Measurements from ENCODE around the gene RNF144A. TPM values are rescaled to one million over a fixed set of nuclear protein-coding genes. Genes with fewer than 3 reads are reported as not detected.

The RNF144A gene
- total and polyA plus RNA-seq, 2 of the 13 experiments (the other 11 are each of a cell fraction or from before 2014, with no cell fraction given), result 13.9 to 16.5 TPM

GRCh38 chr2:7031547-7032245, 114.5 kb downstream of the RNF144A start (continued):
- peak; percentile 92 for TF ChIP-seq ZNF687 (CRISPR knock-in tag; IDR thresholded peaks at IDR 0.05)
- peak; percentile 78 for TF ChIP-seq TBL1XR1 (IDR thresholded peaks at IDR 0.05; ENCODE audit: borderline replicate concordance, low read length, partially characterized antibody)
- TF ChIP-seq PITX1 (CRISPR knock-in tag; IDR thresholded peaks at IDR 0.05), result peak; percentile 74; the same call in 1 of the 2 replicates
- no peak for TF ChIP-seq LCORL (IDR thresholded peaks at IDR 0.05)
- TF ChIP-seq LCORL (CRISPR knock-in tag; IDR thresholded peaks at IDR 0.05), result peak; percentile 77
- peak; percentile 88 for TF ChIP-seq SOX5 (CRISPR knock-in tag; IDR thresholded peaks at IDR 0.05; ENCODE audit: borderline replicate concordance)
- no peak for TF ChIP-seq NR2F6 (IDR thresholded peaks at IDR 0.05)
- TF ChIP-seq NR2F6 (CRISPR knock-in tag; IDR thresholded peaks at IDR 0.05), result peak; percentile 91
- no peak for TF ChIP-seq ZSCAN30 (CRISPR knock-in tag; IDR thresholded peaks at IDR 0.05)
- TF ChIP-seq FOSL2 (CRISPR knock-in tag; IDR thresholded peaks at IDR 0.05), result peak; percentile 94
- peak; percentile 50; the same call in 1 of the 2 replicates for TF ChIP-seq NR2C2 (CRISPR knock-in tag; IDR thresholded peaks at IDR 0.05; ENCODE audit: borderline replicate concordance)
- peak; percentile 86 for TF ChIP-seq ZNF792 (CRISPR knock-in tag; IDR thresholded peaks at IDR 0.05)
- peak; percentile 95 for TF ChIP-seq KDM4B (CRISPR knock-in tag; IDR thresholded peaks at IDR 0.05)
- 0 out of 2 replicates have a peak, but pooled peaks have one; percentile 44 for TF ChIP-seq ZNF280D (CRISPR knock-in tag; IDR thresholded peaks at IDR 0.05)
- no peak for TF ChIP-seq ARID2 (CRISPR knock-in tag; IDR thresholded peaks at IDR 0.05; ENCODE audit: borderline replicate concordance)
- TF ChIP-seq ADNP (CRISPR knock-in tag; IDR thresholded peaks at IDR 0.05), result 0 out of 2 replicates have a peak, but pooled peaks have one; percentile 49
- TF ChIP-seq ZSCAN21 (CRISPR knock-in tag; IDR thresholded peaks at IDR 0.05; ENCODE audit: borderline replicate concordance), result peak; percentile 88
- TF ChIP-seq TFDP2 (CRISPR knock-in tag; IDR thresholded peaks at IDR 0.05), result 0 out of 2 replicates have a peak, but pooled peaks have one; percentile 45
- TF ChIP-seq ARNTL (CRISPR knock-in tag; IDR thresholded peaks at IDR 0.05), result peak; percentile 83
- peak; percentile 98 for TF ChIP-seq SALL1 (CRISPR knock-in tag; IDR thresholded peaks at IDR 0.05)
- TF ChIP-seq IKZF5 (CRISPR knock-in tag; IDR thresholded peaks at IDR 0.05), result peak; percentile 98

All from HepG2 (cell line).